Ascending aorta (tissue), 2 donors: ENCODE data around the gene CAV1. TPM values are rescaled to one million over a fixed set of nuclear protein-coding genes. Genes with fewer than 3 reads are reported as not detected.

Source experiments
- DNase-seq, 2 donors: peaks; one replicate each; pipeline ENCODE4 v3.0.0-alpha.2; 2019; ENCODE audit warnings: low spot score in 2 of 2
- H3K27ac ChIP-seq, 2 donors: fragments of 200-600 bp; sonication (generic); one replicate each; pipeline ENCODE4 v1.5.1; 2016 to 2017; ENCODE audit warnings: mild to moderate bottlenecking in 1 of 2
- H3K27me3 ChIP-seq: fragments of 200-600 bp; sonication (generic); one replicate; pipeline ENCODE4 v1.5.1; 2017
- H3K36me3 ChIP-seq, 2 donors: fragments of 200-600 bp; sonication (generic); one replicate each; pipeline ENCODE4 v1.5.1; 2016
- H3K4me1 ChIP-seq, 2 donors: fragments of 200-600 bp; sonication (generic); one replicate each; pipeline ENCODE4 v1.5.1; 2016 to 2017; ENCODE audit warnings: mild to moderate bottlenecking in 1 of 2
- H3K4me3 ChIP-seq, 2 donors: fragments of 200-600 bp; sonication (generic); one replicate each; pipeline ENCODE4 v1.5.1; 2016 to 2017; ENCODE audit warnings: mild to moderate bottlenecking in 1 of 2
- H3K9me3 ChIP-seq, 2 donors: fragments of 200-600 bp; sonication (generic); one replicate each; pipeline ENCODE4 v1.5.1; 2016
- CTCF ChIP-seq, 3 experiments: fragments of 200-600 bp in 2 of 3; fragments of 450-650 bp in 1 of 3; sonication (generic) in 2 of 3; IDR thresholded peaks; one replicate each; pipeline ENCODE4 v1.5.1; 2016 to 2019; ENCODE audit warnings: antibody characterized with exemption in 3 of 3, mild to moderate bottlenecking in 1 of 3, moderate library complexity in 1 of 3
- intact Hi-C: fragments of 100-400 bp; cut with DNase I; formaldehyde crosslinking; loops from one replicate; pipeline ENCODE4 v1.15.1; 2023
- total RNA-seq: library from RNA; depleted of rRNA; stranded (reverse); fragments of >200 nt; gene quantifications from one replicate; pipeline ENCODE4 v1.1.0, GENCODE V29; 2016

CAV1 gene
- total RNA-seq, 1 donor from 2014 or later = 156 TPM

GRCh38 chr7:116495736-116496135 lies 29.1 kb upstream of the CAV1 start:
- no peaks in the 10 kb centered on the region for H3K27me3 ChIP-seq
- intact Hi-C loops = no loop called here
- H3K36me3 ChIP-seq = no peaks in the 10 kb centered on the region
- H3K9me3 ChIP-seq = no peaks in the 10 kb centered on the region
- H3K4me3 ChIP-seq = no peak overlapping the region
- TF ChIP-seq CTCF (IDR thresholded peaks at IDR 0.05) = no peak
- DNase-seq = no peak
- peak overlapping the region; percentile 67 to 69 for H3K27ac ChIP-seq
- peaks cover 0 to 18% of the 10 kb centered on the region in 2 donors for H3K4me1 ChIP-seq

GRCh38 chr7:116496653-116497052 lies 28.2 kb upstream of the CAV1 start:
- no peaks in the 10 kb centered on the region for H3K27me3 ChIP-seq
- TF ChIP-seq CTCF (IDR thresholded peaks at IDR 0.05) = no peak
- no peak for DNase-seq
- H3K4me3 ChIP-seq = no peak overlapping the region
- H3K27ac ChIP-seq = peak overlapping the region; percentile 37 to 69
- H3K4me1 ChIP-seq = peaks cover 0 to 12% of the 10 kb centered on the region in 2 donors
- no peaks in the 10 kb centered on the region for H3K9me3 ChIP-seq
- no peaks in the 10 kb centered on the region for H3K36me3 ChIP-seq
- intact Hi-C loops = no loop called here

- Histone ChIP-seq H3K9me3 (no peaks in the 10 kb centered on the region), H3K4me3 (no peak overlapping the region), H3K27ac (peak overlapping the region; percentile 37 to 100), H3K27me3 (no peaks in the 10 kb centered on the region), H3K4me1 (peaks cover 0 to 12% of the 10 kb centered on the region in 2 donors), H3K36me3 (no peaks in the 10 kb centered on the region)
- DNase-seq = no peak
- intact Hi-C loops = loop anchor here (2.0 kb wide), 2 partner anchors 57 to 143 kb away; no protein-coding TSS in a partner anchor
- TF ChIP-seq CTCF (IDR thresholded peaks at IDR 0.05) = no peak
Observed at GRCh38 chr7:116497708-116498107, 27.1 kb upstream of the CAV1 start.

GRCh38 chr7:116499168-116500077 lies 25.4 kb upstream of the CAV1 start, which contains the start of gene CAV2:
CAV2 (plus strand) TSS chr7:116499738; CDS start chr7:116499782, 44 bp downstream.
- Histone ChIP-seq H3K27ac (peak within 1 kb of the TSS; percentile 97 to 100), H3K27me3 (no peaks in the 10 kb centered on the region), H3K4me1 (peaks cover 0 to 13% of the 10 kb centered on the region in 2 donors), H3K4me3 (peak within 1 kb of the TSS; percentile 77 to 87), H3K9me3 (no peaks in the 10 kb centered on the region), H3K36me3 (no peaks in the 10 kb centered on the region)
- peak; percentile 13 to 86 for DNase-seq
- intact Hi-C loops = loop anchor here (1.0 to 2.0 kb wide), 3 partner anchors 26 to 145 kb away; partner anchors contain the start of gene CAV1
- TF ChIP-seq CTCF (IDR thresholded peaks at IDR 0.05) = no peak

- peaks cover 0 to 17% of the 10 kb centered on the region in 2 donors for H3K4me1 ChIP-seq
- H3K27me3 ChIP-seq = no peaks in the 10 kb centered on the region
- no peak for TF ChIP-seq CTCF (IDR thresholded peaks at IDR 0.05)
- peak in 1 of 2 donors; percentile 75 for DNase-seq
- H3K27ac ChIP-seq = peak overlapping the region; percentile 97 to 100
- H3K4me3 ChIP-seq = peak overlapping the region; percentile 77 to 87
- intact Hi-C loops = no loop called here
- no peaks in the 10 kb centered on the region for H3K9me3 ChIP-seq
- H3K36me3 ChIP-seq = peaks cover 0 to 4% of the 10 kb centered on the region in 2 donors
Observed at GRCh38 chr7:116500078-116500853, 24.6 kb upstream of the CAV1 start.
